Measurements from ENCODE around the gene MAP3K13. TPM values are rescaled to one million over a fixed set of nuclear protein-coding genes. Genes with fewer than 3 reads are reported as not detected.

MAP3K13 gene
- total RNA-seq, 1 experiment from 2014 or later: 21.0 TPM

DNA sequence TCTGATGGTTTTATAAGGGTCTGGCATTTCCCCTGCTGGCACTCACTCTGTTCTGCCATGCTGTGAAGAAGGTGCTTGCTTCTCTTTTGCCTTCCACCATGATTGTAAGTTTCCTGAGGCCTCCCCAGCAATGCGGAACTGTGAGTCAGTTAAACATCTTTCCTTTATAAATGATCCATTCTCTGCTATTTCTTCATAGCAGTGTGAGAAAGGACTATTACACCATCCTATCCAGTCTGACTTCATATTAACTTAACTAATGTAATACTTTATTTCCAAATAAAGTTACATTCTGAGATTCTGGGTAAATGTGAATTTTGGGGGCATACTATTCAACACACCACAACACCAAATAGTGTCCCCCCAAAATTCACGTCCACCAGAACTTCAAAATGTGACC lies 22.2 kb upstream of the MAP3K13 start (continued):
- TF ChIP-seq, protein P1, sequence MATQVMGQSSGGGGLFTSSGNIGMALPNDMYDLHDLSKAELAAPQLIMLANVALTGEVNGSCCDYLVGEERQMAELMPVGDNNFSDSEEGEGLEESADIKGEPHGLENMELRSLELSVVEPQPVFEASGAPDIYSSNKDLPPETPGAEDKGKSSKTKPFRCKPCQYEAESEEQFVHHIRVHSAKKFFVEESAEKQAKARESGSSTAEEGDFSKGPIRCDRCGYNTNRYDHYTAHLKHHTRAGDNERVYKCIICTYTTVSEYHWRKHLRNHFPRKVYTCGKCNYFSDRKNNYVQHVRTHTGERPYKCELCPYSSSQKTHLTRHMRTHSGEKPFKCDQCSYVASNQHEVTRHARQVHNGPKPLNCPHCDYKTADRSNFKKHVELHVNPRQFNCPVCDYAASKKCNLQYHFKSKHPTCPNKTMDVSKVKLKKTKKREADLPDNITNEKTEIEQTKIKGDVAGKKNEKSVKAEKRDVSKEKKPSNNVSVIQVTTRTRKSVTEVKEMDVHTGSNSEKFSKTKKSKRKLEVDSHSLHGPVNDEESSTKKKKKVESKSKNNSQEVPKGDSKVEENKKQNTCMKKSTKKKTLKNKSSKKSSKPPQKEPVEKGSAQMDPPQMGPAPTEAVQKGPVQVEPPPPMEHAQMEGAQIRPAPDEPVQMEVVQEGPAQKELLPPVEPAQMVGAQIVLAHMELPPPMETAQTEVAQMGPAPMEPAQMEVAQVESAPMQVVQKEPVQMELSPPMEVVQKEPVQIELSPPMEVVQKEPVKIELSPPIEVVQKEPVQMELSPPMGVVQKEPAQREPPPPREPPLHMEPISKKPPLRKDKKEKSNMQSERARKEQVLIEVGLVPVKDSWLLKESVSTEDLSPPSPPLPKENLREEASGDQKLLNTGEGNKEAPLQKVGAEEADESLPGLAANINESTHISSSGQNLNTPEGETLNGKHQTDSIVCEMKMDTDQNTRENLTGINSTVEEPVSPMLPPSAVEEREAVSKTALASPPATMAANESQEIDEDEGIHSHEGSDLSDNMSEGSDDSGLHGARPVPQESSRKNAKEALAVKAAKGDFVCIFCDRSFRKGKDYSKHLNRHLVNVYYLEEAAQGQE (IDR thresholded peaks at IDR 0.05; ENCODE audit: low read depth): no peak
- TF ChIP-seq CBX3 (IDR thresholded peaks at IDR 0.05; ENCODE audit: low read depth) (no peak), ELF1 (IDR thresholded peaks at IDR 0.05; ENCODE audit: borderline replicate concordance, low read depth) (no peak), ZNF274 (IDR thresholded peaks at IDR 0.05; ENCODE audit: low read depth, low read length) (no peak), FOSL1 (IDR thresholded peaks at IDR 0.05; ENCODE audit: low read depth) (no peak), YY1 (IDR thresholded peaks at IDR 0.05; ENCODE audit: extremely low read depth, insufficient replicate concordance, low read depth, low read length) (no peak), RAD21 (IDR thresholded peaks at IDR 0.05; ENCODE audit: low read depth) (no peak), SIN3A (IDR thresholded peaks at IDR 0.05; ENCODE audit: low read depth) (no peak)

DNA sequence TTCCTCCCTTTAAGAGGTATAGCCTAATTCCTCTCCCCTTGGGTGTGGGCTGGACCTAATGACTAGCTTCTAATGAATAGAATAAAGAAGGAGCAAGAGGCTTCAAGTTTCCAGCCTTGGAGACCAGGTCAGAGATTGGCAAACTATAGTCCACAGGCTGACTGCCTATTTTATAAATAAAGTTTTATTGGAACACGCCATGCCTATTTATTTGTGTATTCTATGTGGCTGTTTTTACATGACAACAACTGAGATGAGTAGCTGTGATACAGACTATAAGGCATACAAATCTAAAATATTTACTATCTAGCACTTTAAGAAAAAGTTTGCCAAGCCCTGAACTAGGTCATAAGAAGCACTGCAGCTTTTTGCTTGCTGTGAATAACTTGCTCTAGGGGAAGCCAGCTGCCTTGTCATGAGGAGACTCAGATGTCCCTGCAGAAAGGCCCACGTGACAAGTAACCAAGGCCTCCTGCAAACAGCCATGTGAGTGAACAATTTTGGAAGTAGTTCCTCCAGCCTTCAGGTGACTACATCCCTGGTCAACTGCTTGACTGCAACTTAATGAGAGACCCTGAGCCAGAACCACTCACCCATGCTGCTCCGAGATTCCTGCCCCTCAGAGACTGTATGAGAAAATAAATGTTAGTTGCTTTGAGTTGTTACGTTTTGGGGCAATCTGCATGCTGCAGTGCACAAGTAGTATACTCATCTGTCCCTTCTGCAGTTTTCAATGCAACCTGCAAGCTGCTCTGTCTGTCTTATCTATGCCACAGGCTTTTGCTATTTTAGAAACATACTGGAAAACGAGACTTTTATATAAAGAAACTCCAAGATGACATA lies 21.1 kb upstream of the MAP3K13 start:
- intact Hi-C loops (cut with micrococcal nuclease): no loop called here
- H3K79me2 ChIP-seq (ENCODE audit: insufficient read depth, low read length): no peaks in the 10 kb centered on the region
- ChIA-PET POLR2A (no interaction called here), RAD21 (ENCODE audit: low non-redundant PET in 1 of 2, low total read pairs in 2 of 2, uncharacterized antibody in 2 of 2, unreplicated experiment in 2 of 2) (no interaction called here), CTCF (no interaction called here)
- no peak overlapping the region for H3K4me2 ChIP-seq (ENCODE audit: low read length)
- H3K36me3 ChIP-seq (ENCODE audit: control insufficient read depth in 1 of 2, insufficient read depth in 2 of 2, low read length in 2 of 2): no peaks in the 10 kb centered on the region
- no peak overlapping the region for H3K4me3 ChIP-seq (replicated peaks in 1 of 2; ENCODE audit: low read depth in 1 of 2, low read length in 2 of 2)
- no peak overlapping the region for H3K9ac ChIP-seq (ENCODE audit: low read length)
- no TSS peak for BruUV-seq (replicated peaks)
- no peaks in the 10 kb centered on the region for H3K27me3 ChIP-seq (ENCODE audit: insufficient read depth, low read length)
- H3K9me3 ChIP-seq (ENCODE audit: control insufficient read depth in 1 of 2, insufficient read depth in 1 of 2, low read depth in 1 of 2, low read length in 2 of 2): no peaks in the 10 kb centered on the region
- no peaks in the 10 kb centered on the region for H3K9me2 ChIP-seq (ENCODE audit: insufficient read depth)
- no peak overlapping the region for H3K27ac ChIP-seq (ENCODE audit: low read depth, low read length)
- ATAC-seq: peak; percentile 25; the same call in 1 of the 2 replicates
- no peak for DNase-seq (ENCODE audit: low read depth, low spot score)
- no peak overlapping the region for H2AFZ ChIP-seq (ENCODE audit: low read depth, low read length, poor library complexity, severe bottlenecking)
- no peaks in the 10 kb centered on the region for H4K20me1 ChIP-seq (ENCODE audit: insufficient read depth)
- peaks cover 10 to 24% of the 10 kb centered on the region in 2 experiments for H3K4me1 ChIP-seq (ENCODE audit: control insufficient read depth in 1 of 2, insufficient read depth in 2 of 2, low read length in 2 of 2)
- TF ChIP-seq EZH2phosphoT487 (IDR thresholded peaks at IDR 0.05; ENCODE audit: borderline replicate concordance) (no peak), CEBPB (IDR thresholded peaks at IDR 0.05; ENCODE audit: low read depth) (no peak), SRF (IDR thresholded peaks at IDR 0.05; ENCODE audit: low read depth) (no peak), TCF7L2 (IDR thresholded peaks at IDR 0.05; ENCODE audit: borderline replicate concordance, extremely low read depth, insufficient read depth, insufficient read length) (no peak), FOSL1 (IDR thresholded peaks at IDR 0.05; ENCODE audit: low read depth) (no peak), POLR2A (IDR thresholded peaks at IDR 0.05; ENCODE audit: borderline replicate concordance, extremely low read depth, insufficient read depth, insufficient read length) (no peak), EZH2 (IDR thresholded peaks at IDR 0.05) (no peak), RAD21 (IDR thresholded peaks at IDR 0.05; ENCODE audit: low read depth) (no peak), SIN3A (IDR thresholded peaks at IDR 0.05; ENCODE audit: low read depth) (no peak)
- TF ChIP-seq, protein P1 (IDR thresholded peaks at IDR 0.05; ENCODE audit: low read depth): no peak

Measured in HCT116 (cell line).